CD4-positive, alpha-beta T cell (primary cell): ENCODE measurements around the gene GAP43. TPM values are rescaled to one million over a fixed set of nuclear protein-coding genes. Genes with fewer than 3 reads are reported as not detected.

Experiments used
- ATAC-seq: fragments of 200-7000 bp; cut with Tn5 transposase; one replicate; pipeline ENCODE4 v1.10.0; 2022; ENCODE audit warnings: mild to moderate bottlenecking; ENCODE audit not compliant: poor library complexity
- CTCF ChIA-PET: fragments of 350-600 bp; sonication (Branson Sonifier 250); formaldehyde crosslinking; loops from one replicate; lab custom pipeline; 2021; ENCODE audit warnings: antibody characterized with exemption, inconsistent platforms; lab: Charles Lee
- POLR2A ChIA-PET: fragments of 350-600 bp; sonication (Branson Sonifier 250); formaldehyde crosslinking; loops from one replicate; lab custom pipeline; 2021; ENCODE audit warnings: antibody characterized with exemption, inconsistent platforms; lab: Charles Lee
- DNase-seq, 14 experiments: peaks; one replicate each; pipeline ENCODE4 v3.0.0-alpha.2; 2013 to 2020; ENCODE audit warnings: mixed read lengths in 2 of 14
- H3K27ac ChIP-seq, 2 donors: one replicate each; pipeline versions ENCODE4 v1.5.1 to v1.7.0; 2013; ENCODE audit warnings: low read length in 2 of 2, low read depth in 1 of 2, mild to moderate bottlenecking in 1 of 2
- H3K27me3 ChIP-seq, 2 experiments: 1 replicate in 1 of 2; 2 replicates in 1 of 2; pipeline versions ENCODE4 v1.6.1 to v1.7.0; 2013; ENCODE audit warnings: low read length in 2 of 2, control low read depth in 1 of 2, mild to moderate bottlenecking in 1 of 2, moderate library complexity in 1 of 2; ENCODE audit not compliant: insufficient read depth in 2 of 2, control insufficient read depth in 1 of 2
- H3K36me3 ChIP-seq: one replicate; pipeline ENCODE4 v1.6.1; 2013; ENCODE audit warnings: low read length, control low read depth; ENCODE audit not compliant: insufficient read depth
- H3K4me1 ChIP-seq: one replicate; pipeline ENCODE4 v1.6.1; 2013; ENCODE audit warnings: low read length, control low read depth; ENCODE audit not compliant: insufficient read depth
- H3K4me3 ChIP-seq: one replicate; pipeline ENCODE4 v1.5.1; 2013; ENCODE audit warnings: mild to moderate bottlenecking, low read length, moderate library complexity
- H3K9me3 ChIP-seq, 2 experiments: 1 replicate in 1 of 2; 2 replicates in 1 of 2; pipeline versions ENCODE4 v1.6.1 to v1.7.0; 2013; ENCODE audit warnings: low read length in 2 of 2, mild to moderate bottlenecking in 2 of 2, control low read depth in 1 of 2, moderate library complexity in 1 of 2; ENCODE audit not compliant: control insufficient read depth in 1 of 2, insufficient read depth in 1 of 2
- H3K27ac Mint-ChIP-seq: one replicate; pipeline ENCODE4 v1.8.0; 2020; ENCODE audit warnings: mixed read lengths
- H3K27me3 Mint-ChIP-seq: one replicate; pipeline ENCODE4 v1.8.0; 2021; ENCODE audit warnings: mixed read lengths
- H3K36me3 Mint-ChIP-seq: one replicate; pipeline ENCODE4 v1.8.0; 2021; ENCODE audit warnings: low read depth, mixed read lengths
- H3K4me1 Mint-ChIP-seq: one replicate; pipeline ENCODE4 v1.8.0; 2021; ENCODE audit warnings: low read depth, mixed read lengths
- H3K4me3 Mint-ChIP-seq: one replicate; pipeline ENCODE4 v1.8.0; 2020; ENCODE audit warnings: mild to moderate bottlenecking, mixed read lengths
- H3K9me3 Mint-ChIP-seq: one replicate; pipeline ENCODE4 v1.8.0; 2020; ENCODE audit warnings: mixed read lengths
- CTCF ChIP-seq: fragments of 200-600 bp; IDR thresholded peaks from one replicate; pipeline ENCODE4 v1.8.0; 2022; ENCODE audit warnings: antibody characterized with exemption, mild to moderate bottlenecking
- intact Hi-C, 2 experiments: fragments of 100-400 bp; cut with DNase I in 1 of 2; cut with micrococcal nuclease in 1 of 2; formaldehyde crosslinking; loops; one replicate each; pipeline versions ENCODE4 v1.15.1 to v1.9.0; 2023 to 2025; cut with DNase I, micrococcal nuclease
- total RNA-seq, 174 experiments: library from RNA in 2 of 174; stranded (reverse) in 2 of 174; gene quantifications; one replicate each; pipeline ENCODE4 v1.2.3 and lab custom pipeline; 2021 to 2026

Gene GAP43
- total RNA-seq, 2 experiments from 2014 or later, result not detected

- intact Hi-C loops, result no loop called here
- CTCF ChIA-PET, result no interaction called here
- no peaks in the 10 kb centered on the region for H3K9me3 Mint-ChIP-seq
Measured at GRCh38 chr3:115666081-115666480, 42.8 kb downstream of the GAP43 start.

GRCh38 chr3:115666920-115667737 lies 43.8 kb downstream of the GAP43 start:
- H3K27ac Mint-ChIP-seq, result no peak overlapping the region

More at GRCh38 chr3:115666081-115666480, 42.8 kb downstream of the GAP43 start:
- H3K9me3 ChIP-seq, result no peaks in the 10 kb centered on the region
- DNase-seq (no peak), ATAC-seq (no peak)
- POLR2A ChIA-PET, result no interaction called here
- Mint-ChIP-seq H3K27ac (no peak overlapping the region), H3K36me3 (no peaks in the 10 kb centered on the region), H3K27me3 (peaks cover under 1% of the 10 kb centered on the region), H3K4me3 (no peak overlapping the region), H3K4me1 (no peaks in the 10 kb centered on the region)
- H3K36me3 ChIP-seq, result no peaks in the 10 kb centered on the region
- no peak overlapping the region for H3K27ac ChIP-seq
- no peak for TF ChIP-seq CTCF
- no peaks in the 10 kb centered on the region for H3K4me1 ChIP-seq
- no peaks in the 10 kb centered on the region for H3K27me3 ChIP-seq
- no peak overlapping the region for H3K4me3 ChIP-seq

GRCh38 chr3:115667738-115668065 lies 44.4 kb downstream of the GAP43 start:
- Mint-ChIP-seq H3K9me3 (no peaks in the 10 kb centered on the region), H3K4me3 (no peak overlapping the region), H3K36me3 (no peaks in the 10 kb centered on the region), H3K27me3 (peaks cover 14% of the 10 kb centered on the region), H3K4me1 (no peaks in the 10 kb centered on the region), H3K27ac (no peak overlapping the region)
- Histone ChIP-seq H3K4me3 (no peak overlapping the region), H3K9me3 (no peaks in the 10 kb centered on the region), H3K4me1 (no peaks in the 10 kb centered on the region), H3K27ac (no peak overlapping the region), H3K36me3 (no peaks in the 10 kb centered on the region), H3K27me3 (no peaks in the 10 kb centered on the region)
- intact Hi-C loops, result no loop called here
- ChIA-PET CTCF (no interaction called here), POLR2A (no interaction called here)
- DNase-seq, result no peak
- ATAC-seq, result no peak
- no peak for TF ChIP-seq CTCF

More at GRCh38 chr3:115666920-115667737, 43.8 kb downstream of the GAP43 start:
- ATAC-seq (no peak), DNase-seq (no peak)
- no peak overlapping the region for H3K4me3 ChIP-seq
- ChIA-PET CTCF (no interaction called here), POLR2A (no interaction called here)
- no peak overlapping the region for H3K27ac ChIP-seq
- no peaks in the 10 kb centered on the region for H3K36me3 Mint-ChIP-seq
- no peak overlapping the region for H3K4me3 Mint-ChIP-seq
- no peak for TF ChIP-seq CTCF
- H3K4me1 Mint-ChIP-seq, result no peaks in the 10 kb centered on the region
- H3K4me1 ChIP-seq, result no peaks in the 10 kb centered on the region
- H3K9me3 Mint-ChIP-seq, result no peaks in the 10 kb centered on the region
- H3K27me3 ChIP-seq, result no peaks in the 10 kb centered on the region
- intact Hi-C loops, result no loop called here
- H3K36me3 ChIP-seq, result no peaks in the 10 kb centered on the region
- no peaks in the 10 kb centered on the region for H3K9me3 ChIP-seq
- H3K27me3 Mint-ChIP-seq, result peaks cover 11% of the 10 kb centered on the region
